ENCODE results near the gene TRIM44.

DNA sequence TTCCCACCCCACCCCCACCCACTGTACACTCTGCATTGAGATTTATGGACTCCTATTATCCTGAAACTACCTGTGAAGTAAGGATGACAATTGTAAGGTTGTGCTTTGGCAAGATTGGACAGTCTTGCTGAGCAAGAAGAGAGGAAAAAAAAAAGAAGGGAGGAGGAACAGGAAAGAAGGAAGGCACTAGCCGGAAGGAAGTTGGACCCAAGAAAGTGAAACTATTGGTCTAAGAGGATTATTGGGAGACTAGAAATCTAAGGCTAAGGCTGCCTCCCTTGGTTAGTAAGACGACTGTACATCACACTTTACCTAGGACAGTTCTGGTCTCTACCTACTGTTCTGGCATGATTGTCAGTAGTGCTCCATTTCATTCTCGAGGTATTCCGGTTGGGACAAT lies 12.1 kb upstream of the TRIM44 start:
- TF ChIP-seq CTCF (IDR thresholded peaks at IDR 0.05) (no peak), POLR2A (IDR thresholded peaks at IDR 0.05) (no peak)

Data from right lobe of liver (tissue), 4 donors.